ENCODE measurements around the gene GPR63.

Gene GPR63

DNA sequence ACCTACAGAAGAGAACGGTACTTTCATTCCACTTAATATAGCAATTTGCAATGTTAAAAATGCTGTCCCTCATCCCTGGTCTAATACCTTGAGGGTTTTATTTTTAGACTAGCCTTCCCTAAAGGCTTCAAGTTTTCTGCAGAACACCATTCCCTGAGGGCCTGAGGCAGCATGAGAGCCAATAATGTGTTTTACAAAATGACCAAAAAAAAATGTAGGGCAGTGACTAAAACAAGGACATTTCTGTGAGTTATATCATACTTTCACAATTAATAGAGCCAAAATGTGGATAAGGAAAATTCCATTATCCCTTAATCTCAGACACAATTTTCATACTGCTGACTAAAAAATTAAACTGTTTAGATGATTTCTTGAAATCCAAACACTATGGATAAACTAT, 22.7 kb downstream of the GPR63 start:
- Histone ChIP-seq H3K27ac (replicated peaks) (no peak overlapping the region), H3K27me3 (ENCODE audit: insufficient read depth, poor library complexity, severe bottlenecking) (no peaks in the 10 kb centered on the region), H3K4me3 (replicated peaks; ENCODE audit: insufficient read depth, low read length) (no peak overlapping the region)
- no peak for DNase-seq (ENCODE audit: low read depth in 1 of 2, low spot score in 1 of 2)
- TF ChIP-seq GABPA (IDR thresholded peaks at IDR 0.05; ENCODE audit: low read depth) (no peak), SPI1 (IDR thresholded peaks at IDR 0.05; ENCODE audit: borderline replicate concordance, low read depth) (no peak), POLR2AphosphoS5 (IDR thresholded peaks at IDR 0.05; ENCODE audit: low read depth) (no peak)
- TF ChIP-seq, protein P1, sequence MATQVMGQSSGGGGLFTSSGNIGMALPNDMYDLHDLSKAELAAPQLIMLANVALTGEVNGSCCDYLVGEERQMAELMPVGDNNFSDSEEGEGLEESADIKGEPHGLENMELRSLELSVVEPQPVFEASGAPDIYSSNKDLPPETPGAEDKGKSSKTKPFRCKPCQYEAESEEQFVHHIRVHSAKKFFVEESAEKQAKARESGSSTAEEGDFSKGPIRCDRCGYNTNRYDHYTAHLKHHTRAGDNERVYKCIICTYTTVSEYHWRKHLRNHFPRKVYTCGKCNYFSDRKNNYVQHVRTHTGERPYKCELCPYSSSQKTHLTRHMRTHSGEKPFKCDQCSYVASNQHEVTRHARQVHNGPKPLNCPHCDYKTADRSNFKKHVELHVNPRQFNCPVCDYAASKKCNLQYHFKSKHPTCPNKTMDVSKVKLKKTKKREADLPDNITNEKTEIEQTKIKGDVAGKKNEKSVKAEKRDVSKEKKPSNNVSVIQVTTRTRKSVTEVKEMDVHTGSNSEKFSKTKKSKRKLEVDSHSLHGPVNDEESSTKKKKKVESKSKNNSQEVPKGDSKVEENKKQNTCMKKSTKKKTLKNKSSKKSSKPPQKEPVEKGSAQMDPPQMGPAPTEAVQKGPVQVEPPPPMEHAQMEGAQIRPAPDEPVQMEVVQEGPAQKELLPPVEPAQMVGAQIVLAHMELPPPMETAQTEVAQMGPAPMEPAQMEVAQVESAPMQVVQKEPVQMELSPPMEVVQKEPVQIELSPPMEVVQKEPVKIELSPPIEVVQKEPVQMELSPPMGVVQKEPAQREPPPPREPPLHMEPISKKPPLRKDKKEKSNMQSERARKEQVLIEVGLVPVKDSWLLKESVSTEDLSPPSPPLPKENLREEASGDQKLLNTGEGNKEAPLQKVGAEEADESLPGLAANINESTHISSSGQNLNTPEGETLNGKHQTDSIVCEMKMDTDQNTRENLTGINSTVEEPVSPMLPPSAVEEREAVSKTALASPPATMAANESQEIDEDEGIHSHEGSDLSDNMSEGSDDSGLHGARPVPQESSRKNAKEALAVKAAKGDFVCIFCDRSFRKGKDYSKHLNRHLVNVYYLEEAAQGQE (IDR thresholded peaks at IDR 0.05; ENCODE audit: insufficient replicate concordance, low read depth), result no peak
- TF ChIP-seq, protein P2, sequence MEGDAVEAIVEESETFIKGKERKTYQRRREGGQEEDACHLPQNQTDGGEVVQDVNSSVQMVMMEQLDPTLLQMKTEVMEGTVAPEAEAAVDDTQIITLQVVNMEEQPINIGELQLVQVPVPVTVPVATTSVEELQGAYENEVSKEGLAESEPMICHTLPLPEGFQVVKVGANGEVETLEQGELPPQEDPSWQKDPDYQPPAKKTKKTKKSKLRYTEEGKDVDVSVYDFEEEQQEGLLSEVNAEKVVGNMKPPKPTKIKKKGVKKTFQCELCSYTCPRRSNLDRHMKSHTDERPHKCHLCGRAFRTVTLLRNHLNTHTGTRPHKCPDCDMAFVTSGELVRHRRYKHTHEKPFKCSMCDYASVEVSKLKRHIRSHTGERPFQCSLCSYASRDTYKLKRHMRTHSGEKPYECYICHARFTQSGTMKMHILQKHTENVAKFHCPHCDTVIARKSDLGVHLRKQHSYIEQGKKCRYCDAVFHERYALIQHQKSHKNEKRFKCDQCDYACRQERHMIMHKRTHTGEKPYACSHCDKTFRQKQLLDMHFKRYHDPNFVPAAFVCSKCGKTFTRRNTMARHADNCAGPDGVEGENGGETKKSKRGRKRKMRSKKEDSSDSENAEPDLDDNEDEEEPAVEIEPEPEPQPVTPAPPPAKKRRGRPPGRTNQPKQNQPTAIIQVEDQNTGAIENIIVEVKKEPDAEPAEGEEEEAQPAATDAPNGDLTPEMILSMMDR (IDR thresholded peaks at IDR 0.05; ENCODE audit: insufficient read depth, low read length), result no peak

DNA sequence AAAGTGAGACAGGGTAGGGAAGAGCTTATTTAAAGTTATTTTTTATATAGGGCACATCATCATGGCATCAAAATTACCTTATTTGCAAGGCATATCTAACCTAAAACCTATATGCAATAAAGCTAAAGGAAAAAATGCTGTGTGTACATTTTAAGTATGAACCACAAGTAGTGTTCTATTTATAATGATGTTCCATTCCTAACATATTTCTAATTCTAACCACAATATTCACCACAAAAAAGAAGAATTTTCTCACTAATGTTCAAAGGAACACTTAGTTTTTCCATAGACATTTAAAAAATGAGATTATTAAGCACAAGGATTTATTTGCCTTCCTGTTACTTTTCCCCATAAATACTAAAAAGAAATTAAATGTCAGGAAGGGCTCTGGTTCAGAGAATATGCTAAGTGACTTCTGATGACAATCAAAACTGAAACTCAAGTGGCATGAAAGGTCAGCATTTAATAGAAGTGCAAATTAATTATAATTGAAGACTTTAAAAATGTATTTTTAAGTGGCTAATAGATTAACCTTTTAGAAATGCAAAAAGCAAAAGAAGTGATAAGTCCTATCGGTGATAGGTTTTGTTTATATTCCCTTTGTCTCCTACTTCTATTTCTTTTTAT, 25.1 kb downstream of the GPR63 start:
- no peak overlapping the region for H3K27ac ChIP-seq (replicated peaks)
- H3K27me3 ChIP-seq (ENCODE audit: insufficient read depth, poor library complexity, severe bottlenecking), result no peaks in the 10 kb centered on the region
- TF ChIP-seq, protein P2 (IDR thresholded peaks at IDR 0.05; ENCODE audit: insufficient read depth, low read length), result no peak
- TF ChIP-seq, protein P1 (IDR thresholded peaks at IDR 0.05; ENCODE audit: insufficient replicate concordance, low read depth), result no peak
- TF ChIP-seq POLR2AphosphoS5 (IDR thresholded peaks at IDR 0.05; ENCODE audit: low read depth) (no peak), GABPA (IDR thresholded peaks at IDR 0.05; ENCODE audit: low read depth) (no peak), SPI1 (IDR thresholded peaks at IDR 0.05; ENCODE audit: borderline replicate concordance, low read depth) (no peak)
- no peak overlapping the region for H3K4me3 ChIP-seq (replicated peaks; ENCODE audit: insufficient read depth, low read length)
- no peak for DNase-seq (ENCODE audit: low read depth in 1 of 2, low spot score in 1 of 2)

DNA sequence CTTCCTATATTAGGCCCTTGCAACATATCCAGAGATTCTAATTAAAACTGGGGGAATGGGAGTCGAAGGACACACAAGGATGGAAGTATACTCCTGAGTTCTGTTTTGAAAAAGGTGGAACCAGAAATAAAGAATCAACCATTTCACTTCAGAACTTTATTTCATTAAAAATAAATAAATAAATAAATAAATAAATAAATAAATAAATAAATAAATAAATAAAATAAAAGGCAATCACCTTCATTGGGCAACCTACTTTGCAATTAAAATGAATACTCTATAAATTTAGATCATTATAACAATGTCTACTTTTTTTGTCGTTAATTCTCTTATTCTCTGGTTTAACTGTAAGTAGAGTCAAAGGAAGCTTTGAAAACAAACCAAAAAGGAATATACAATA, 25.6 kb downstream of the GPR63 start:
- TF ChIP-seq, protein P1 (IDR thresholded peaks at IDR 0.05; ENCODE audit: insufficient replicate concordance, low read depth), result no peak
- no peak for TF ChIP-seq POLR2AphosphoS5 (IDR thresholded peaks at IDR 0.05; ENCODE audit: low read depth)
- TF ChIP-seq SPI1 (IDR thresholded peaks at IDR 0.05; ENCODE audit: borderline replicate concordance, low read depth), result no peak
- TF ChIP-seq, protein P2 (IDR thresholded peaks at IDR 0.05; ENCODE audit: insufficient read depth, low read length), result no peak
- TF ChIP-seq GABPA (IDR thresholded peaks at IDR 0.05; ENCODE audit: low read depth), result no peak
- H3K27ac ChIP-seq (replicated peaks), result no peak overlapping the region
- H3K27me3 ChIP-seq (ENCODE audit: insufficient read depth, poor library complexity, severe bottlenecking), result no peaks in the 10 kb centered on the region
- H3K4me3 ChIP-seq (replicated peaks; ENCODE audit: insufficient read depth, low read length), result no peak overlapping the region
- no peak for DNase-seq (ENCODE audit: low read depth in 1 of 2, low spot score in 1 of 2)

Data from HL-60 (cell line).